ACC112 (cell line): ENCODE results near the gene MTCL1.
A peak's percentile ranks its signal among the peaks of the same experiment; 100 is the strongest.

Experiments
- H2AFZ ChIP-seq: fragments of 200-600 bp; sonication (generic); one replicate; pipeline ENCODE4 v1.6.0; 2017; ENCODE audit warnings: antibody characterized with exemption, low read length; ENCODE audit not compliant: unreplicated experiment
- H3K27ac ChIP-seq: fragments of 200-600 bp; sonication (generic); 2 replicates; pipeline ENCODE4 v1.5.1; 2014; ENCODE audit warnings: low read depth, mild to moderate bottlenecking, antibody characterized with exemption, low read length, moderate library complexity
- H3K27me3 ChIP-seq: fragments of 200-600 bp; sonication (generic); 2 replicates; pipeline ENCODE4 v1.6.1; 2014; ENCODE audit warnings: mild to moderate bottlenecking, antibody characterized with exemption, low read length, moderate library complexity, mixed read lengths; ENCODE audit not compliant: insufficient read depth
- H3K36me3 ChIP-seq: fragments of 200-600 bp; sonication (generic); 2 replicates; pipeline ENCODE4 v1.6.1; 2016; ENCODE audit warnings: mild to moderate bottlenecking, antibody characterized with exemption, low read length, moderate library complexity, mixed read lengths; ENCODE audit not compliant: insufficient read depth
- H3K4me1 ChIP-seq: fragments of 200-600 bp; sonication (generic); one replicate; pipeline ENCODE4 v1.6.1; 2016; ENCODE audit warnings: low read length, mixed read lengths; ENCODE audit not compliant: insufficient read depth, unreplicated experiment, control insufficient read depth
- H3K4me3 ChIP-seq: fragments of 200-600 bp; sonication (generic); 2 replicates; pipeline ENCODE4 v1.5.1; 2014; ENCODE audit warnings: mild to moderate bottlenecking, low read depth, low read length
- H3K79me2 ChIP-seq: fragments of 200-600 bp; sonication (generic); one replicate; pipeline ENCODE4 v1.6.0; 2016; ENCODE audit warnings: low read length; ENCODE audit not compliant: control insufficient read depth, unreplicated experiment, insufficient read depth

The MTCL1 gene

GRCh38 chr18:8785261-8785660, 79.9 kb downstream of the MTCL1 start:
- no peak overlapping the region for H3K27ac ChIP-seq
- H3K4me3 ChIP-seq, result no peak overlapping the region
- H3K79me2 ChIP-seq, result no peaks in the 10 kb centered on the region
- H3K36me3 ChIP-seq, result peaks cover 13% of the 10 kb centered on the region
- no peaks in the 10 kb centered on the region for H3K4me1 ChIP-seq
- H2AFZ ChIP-seq, result no peak overlapping the region
- no peaks in the 10 kb centered on the region for H3K27me3 ChIP-seq

DNA sequence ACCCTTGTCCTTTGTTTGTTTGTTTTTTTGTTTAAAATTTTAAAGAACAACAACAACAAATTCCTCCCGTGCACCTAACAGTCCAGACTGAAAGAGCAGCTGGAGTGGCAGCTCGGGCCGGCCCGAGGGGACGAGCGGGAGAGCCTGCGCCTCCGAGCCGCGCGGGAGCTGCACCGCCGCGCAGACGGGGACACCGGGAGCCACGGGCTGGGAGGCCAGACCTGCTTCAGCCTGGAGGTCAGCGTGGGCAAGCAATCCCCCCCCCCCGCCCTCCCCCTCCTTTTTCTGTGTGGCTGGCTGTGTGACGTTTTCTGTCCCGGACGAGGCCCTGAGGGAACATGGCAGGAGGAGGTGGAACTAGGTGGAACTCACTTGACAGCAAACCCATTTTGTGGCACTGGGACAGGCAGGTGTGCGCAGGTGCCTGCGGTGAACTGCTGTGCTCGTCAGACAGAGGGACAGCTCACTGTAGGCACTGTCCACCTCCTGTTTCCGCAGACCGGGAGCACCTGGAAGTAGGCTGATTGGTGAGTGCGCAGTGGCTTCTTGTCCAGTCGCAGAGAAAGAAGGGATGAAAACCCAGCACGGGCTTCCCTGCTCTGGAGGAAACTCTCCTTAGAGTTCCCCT, 80.6 kb downstream of the MTCL1 start:
- Histone ChIP-seq H3K36me3 (peaks cover 13% of the 10 kb centered on the region), H3K79me2 (no peaks in the 10 kb centered on the region), H2AFZ (no peak overlapping the region), H3K4me1 (no peaks in the 10 kb centered on the region), H3K4me3 (no peak overlapping the region), H3K27me3 (no peaks in the 10 kb centered on the region), H3K27ac (no peak overlapping the region)

GRCh38 chr18:8786483-8787370, 81.4 kb downstream of the MTCL1 start:
- Histone ChIP-seq H3K79me2 (no peaks in the 10 kb centered on the region), H2AFZ (no peak overlapping the region), H3K27ac (no peak overlapping the region), H3K4me3 (no peak overlapping the region), H3K36me3 (peaks cover 13% of the 10 kb centered on the region), H3K27me3 (no peaks in the 10 kb centered on the region), H3K4me1 (no peaks in the 10 kb centered on the region)

GRCh38 chr18:8787371-8787670, 82.0 kb downstream of the MTCL1 start:
- Histone ChIP-seq H3K4me3 (no peak overlapping the region), H3K36me3 (peaks cover 13% of the 10 kb centered on the region), H3K4me1 (no peaks in the 10 kb centered on the region), H3K27ac (no peak overlapping the region), H2AFZ (no peak overlapping the region), H3K27me3 (no peaks in the 10 kb centered on the region), H3K79me2 (no peaks in the 10 kb centered on the region)

DNA sequence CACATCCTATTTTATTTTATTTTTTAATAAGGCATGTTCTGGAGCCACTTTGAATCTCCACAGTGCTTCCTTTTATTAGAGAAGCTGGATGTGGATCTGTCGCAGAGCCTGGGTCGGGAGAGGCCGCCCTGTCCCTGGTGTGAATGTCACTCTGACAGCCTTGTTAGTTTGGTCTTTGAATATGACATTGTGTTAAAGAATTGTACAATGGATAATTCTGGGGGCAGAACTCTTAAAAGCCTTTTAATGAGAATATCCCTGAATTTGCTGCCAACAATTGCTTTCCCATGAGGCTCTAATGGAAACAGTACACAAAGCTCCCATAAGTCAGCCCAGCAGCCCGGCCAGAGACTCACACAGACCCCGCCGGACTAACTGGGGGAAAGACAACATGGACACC, 82.4 kb downstream of the MTCL1 start:
- Histone ChIP-seq H3K36me3 (peaks cover 13% of the 10 kb centered on the region), H3K4me1 (no peaks in the 10 kb centered on the region), H3K79me2 (no peaks in the 10 kb centered on the region), H2AFZ (no peak overlapping the region), H3K27me3 (no peaks in the 10 kb centered on the region), H3K27ac (no peak overlapping the region), H3K4me3 (no peak overlapping the region)

DNA sequence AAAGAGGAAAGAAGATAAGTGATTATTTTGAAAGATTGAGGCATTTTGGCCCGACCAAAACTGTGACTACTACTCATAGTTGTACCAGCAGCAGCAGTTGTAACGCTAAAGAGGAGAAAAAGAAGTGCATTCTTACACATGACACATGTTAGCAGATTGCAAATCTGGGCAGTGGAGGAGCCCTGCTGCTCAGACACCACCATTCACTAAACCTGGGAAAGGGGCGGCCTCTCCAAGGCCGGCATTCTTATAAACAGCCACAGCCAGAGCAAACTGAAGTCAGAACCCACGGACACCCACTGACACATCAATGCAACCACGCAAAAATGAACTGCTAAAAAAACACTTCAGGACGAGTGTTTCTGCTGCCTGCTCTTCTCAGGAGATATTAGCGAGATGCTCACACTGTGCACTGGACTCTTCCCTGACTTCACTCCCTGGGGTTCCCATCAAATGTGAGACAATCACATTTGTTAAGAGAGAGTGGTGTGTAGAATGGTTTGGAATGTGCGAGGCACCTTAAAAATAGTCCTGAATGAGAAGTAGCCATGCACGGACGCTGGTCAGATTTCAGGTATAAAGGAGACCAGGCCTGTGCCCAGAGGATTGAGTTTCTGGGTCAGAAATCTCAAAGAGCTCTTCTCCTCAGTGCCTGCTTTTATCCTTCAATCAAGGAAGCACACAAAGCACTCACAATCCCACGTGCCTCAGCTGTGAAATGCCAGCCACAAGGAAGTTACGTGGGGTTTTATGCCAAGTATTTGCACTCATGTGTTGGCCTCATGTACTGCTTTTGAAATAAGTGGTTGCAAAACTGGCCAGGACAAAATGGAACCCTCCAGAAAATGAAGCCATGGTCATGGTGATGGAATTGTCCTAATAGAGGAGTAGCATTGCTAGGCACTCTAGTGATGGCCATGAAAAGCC, 83.4 kb downstream of the MTCL1 start:
- no peak overlapping the region for H2AFZ ChIP-seq
- no peaks in the 10 kb centered on the region for H3K79me2 ChIP-seq
- H3K4me3 ChIP-seq, result no peak overlapping the region
- no peaks in the 10 kb centered on the region for H3K27me3 ChIP-seq
- H3K4me1 ChIP-seq, result peaks cover 4% of the 10 kb centered on the region
- peaks cover 13% of the 10 kb centered on the region for H3K36me3 ChIP-seq
- no peak overlapping the region for H3K27ac ChIP-seq

DNA sequence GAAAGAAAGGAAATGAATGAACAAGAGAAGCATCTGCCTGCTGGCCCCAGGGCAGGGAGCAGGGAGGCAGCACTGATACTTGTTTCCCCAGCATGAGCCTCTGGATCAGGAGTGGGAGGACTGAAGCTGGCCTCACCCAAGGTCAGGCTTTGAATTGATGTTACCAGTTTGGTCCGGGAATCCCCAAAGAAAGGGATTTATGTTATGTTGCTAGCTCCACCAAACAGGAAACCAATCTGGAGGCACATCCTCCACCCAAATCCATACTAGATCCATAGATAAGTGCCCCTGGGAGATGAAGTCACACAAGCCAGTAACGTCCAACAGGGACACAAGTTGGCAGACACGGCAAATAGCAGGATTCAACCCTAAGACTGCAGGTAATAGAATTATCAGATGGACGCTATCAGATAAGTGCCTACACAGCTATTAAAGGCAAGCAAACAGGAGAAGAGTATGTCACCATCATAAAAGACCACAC, 85.9 kb downstream of the MTCL1 start:
- no peaks in the 10 kb centered on the region for H3K27me3 ChIP-seq
- no peak overlapping the region for H2AFZ ChIP-seq
- H3K27ac ChIP-seq, result no peak overlapping the region
- H3K4me3 ChIP-seq, result no peak overlapping the region
- H3K36me3 ChIP-seq, result peaks cover 11% of the 10 kb centered on the region; the same call in 1 of the 2 replicates
- H3K79me2 ChIP-seq, result no peaks in the 10 kb centered on the region
- peaks cover 28% of the 10 kb centered on the region for H3K4me1 ChIP-seq

DNA sequence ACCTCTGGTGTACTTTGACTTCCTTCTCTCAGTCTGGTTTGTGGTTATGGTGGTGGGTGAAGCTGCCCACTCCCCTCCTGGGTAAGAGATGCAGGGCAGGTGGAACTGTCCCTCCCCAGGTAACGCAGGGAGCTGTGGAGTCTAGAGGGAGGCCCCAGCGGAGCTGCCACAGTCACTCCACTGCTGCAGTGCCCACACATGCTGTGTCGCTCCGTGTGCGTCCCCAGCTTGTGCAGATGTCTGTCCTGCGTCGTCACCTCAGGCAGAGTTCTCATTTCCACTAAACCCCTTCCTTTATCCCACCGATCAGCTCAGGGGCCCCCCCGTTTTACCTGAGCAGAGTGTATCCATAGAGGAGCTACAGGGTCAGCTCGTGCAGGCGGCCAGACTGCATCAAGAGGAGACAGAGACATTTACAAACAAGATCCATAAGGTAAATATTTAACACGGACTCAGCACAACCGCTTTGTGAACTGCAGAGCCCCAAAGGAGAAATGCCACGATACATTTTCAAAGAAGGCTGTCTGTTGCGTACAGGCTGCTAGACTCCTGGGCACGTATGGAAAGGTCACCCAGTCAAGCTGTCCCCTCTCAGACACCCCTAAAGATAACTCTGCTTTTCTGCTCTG, 87.4 kb downstream of the MTCL1 start:
- no peak overlapping the region for H3K4me3 ChIP-seq
- H2AFZ ChIP-seq, result no peak overlapping the region
- no peaks in the 10 kb centered on the region for H3K79me2 ChIP-seq
- no peaks in the 10 kb centered on the region for H3K27me3 ChIP-seq
- H3K36me3 ChIP-seq, result peaks cover 13% of the 10 kb centered on the region; the same call in 1 of the 2 replicates
- H3K27ac ChIP-seq, result no peak overlapping the region
- peaks cover 44% of the 10 kb centered on the region for H3K4me1 ChIP-seq

GRCh38 chr18:8793445-8794155, 88.2 kb downstream of the MTCL1 start:
- Histone ChIP-seq H3K27me3 (no peaks in the 10 kb centered on the region), H3K36me3 (peaks cover 14% of the 10 kb centered on the region), H2AFZ (no peak overlapping the region), H3K79me2 (no peaks in the 10 kb centered on the region), H3K27ac (peak overlapping the region; percentile 67; the same call in 1 of the 2 replicates), H3K4me3 (no peak overlapping the region), H3K4me1 (peaks cover 45% of the 10 kb centered on the region)
